HG03469 (cell line): ENCODE data around the gene PTGR2.
"Not testable (repeated sequence)": the region's sequence is repeated elsewhere in the genome, so short reads cannot be mapped to it uniquely, and the experiment has no call there.

Experiments used
- ATAC-seq: cut with Tn5 transposase; IDR thresholded peaks from one replicate; pipeline ENCODE4 v1.9.1; 2021; ENCODE audit warnings: mild to moderate bottlenecking, moderate library complexity, moderate number of reproducible peaks; ENCODE audit not compliant: unreplicated experiment

PTGR2 gene

GRCh38 chr14:73851567-73852382, at the start of gene PTGR2:
PTGR2 (plus strand) TSS chr14:73851831; CDS start chr14:73858863, 7,032 bp downstream.
- peak; percentile 78 for ATAC-seq

- ATAC-seq, result no peak
Measured at GRCh38 chr14:73802431-73803188, 49.0 kb upstream of the PTGR2 start.

- no peak for ATAC-seq
Measured at GRCh38 chr14:73804636-73805035, 47.0 kb upstream of the PTGR2 start.

GRCh38 chr14:73807457-73807856, 44.2 kb upstream of the PTGR2 start:
- ATAC-seq, result no peak

- no peak for ATAC-seq
Measured at GRCh38 chr14:73809391-73809790, 42.2 kb upstream of the PTGR2 start.

- no peak for ATAC-seq
Measured at GRCh38 chr14:73810478-73811163, 41.0 kb upstream of the PTGR2 start.

GRCh38 chr14:73811164-73811503, 40.5 kb upstream of the PTGR2 start:
- ATAC-seq, result no peak

- ATAC-seq, result no peak
Measured at GRCh38 chr14:73814153-73814552, 37.5 kb upstream of the PTGR2 start.

GRCh38 chr14:73815849-73816248, 35.8 kb upstream of the PTGR2 start:
- no peak for ATAC-seq

GRCh38 chr14:73816393-73816816, 35.2 kb upstream of the PTGR2 start:
- ATAC-seq, result no peak

GRCh38 chr14:73817020-73817655, 34.5 kb upstream of the PTGR2 start:
- ATAC-seq, result no peak

GRCh38 chr14:73818821-73819220, 32.8 kb upstream of the PTGR2 start:
- ATAC-seq, result no peak

- no peak for ATAC-seq
Measured at GRCh38 chr14:73820631-73821030, 31.0 kb upstream of the PTGR2 start.

GRCh38 chr14:73823339-73823885, 28.2 kb upstream of the PTGR2 start:
- no peak for ATAC-seq

GRCh38 chr14:73824127-73824526, 27.5 kb upstream of the PTGR2 start:
- no peak for ATAC-seq

GRCh38 chr14:73824536-73824935, 27.1 kb upstream of the PTGR2 start:
- ATAC-seq, result no peak

- no peak for ATAC-seq
Measured at GRCh38 chr14:73825551-73826188, 26.0 kb upstream of the PTGR2 start.

- not testable (repeated sequence) for ATAC-seq
Measured at GRCh38 chr14:73827190-73827589, 24.4 kb upstream of the PTGR2 start.

- no peak for ATAC-seq
Measured at GRCh38 chr14:73829071-73829470, 22.6 kb upstream of the PTGR2 start.
